Measurements from ENCODE around the gene SIK3. TPM values are rescaled to one million over a fixed set of nuclear protein-coding genes. Genes with fewer than 3 reads are reported as not detected.

Gene SIK3
- total and polyA plus RNA-seq, 3 experiments from 2014 or later = 33.9 to 48.7 (median 42.8) TPM

DNA sequence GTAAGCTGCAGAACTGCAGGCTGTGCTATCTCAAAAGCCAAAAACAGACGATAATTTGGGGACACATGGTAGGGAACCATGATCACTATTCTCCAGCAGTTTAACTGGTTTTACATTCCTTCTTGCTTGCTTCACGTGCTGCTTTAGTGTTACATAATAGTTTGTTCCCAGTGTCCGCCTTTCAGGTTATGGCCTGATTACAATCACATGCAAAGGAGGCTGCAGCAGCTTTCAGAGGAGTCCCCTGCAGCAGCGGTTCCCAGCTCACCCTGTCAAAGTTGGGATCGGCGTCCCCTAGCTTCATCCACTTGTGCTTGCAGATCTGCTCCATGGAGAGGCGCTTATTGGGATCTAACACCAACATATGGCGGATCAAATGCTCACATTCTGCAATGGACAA is 221.6 kb downstream of the SIK3 start:
- POLR2A ChIA-PET = no interaction called here
- Mint-ChIP-seq H3K4me3 (no peak overlapping the region), H3K9me3 (no peaks in the 10 kb centered on the region), H3K27ac (peak overlapping the region in 6 of 8 donors; percentile 8 to 72 (median 30)), H3K4me1 (peaks cover 9 to 20% (median 13%) of the 10 kb centered on the region in 3 donors), H3K27me3 (peaks cover 0 to 1% of the 10 kb centered on the region in 2 donors), H3K36me3 (peaks cover 4 to 68% (median 19%) of the 10 kb centered on the region in 3 donors)
- CTCF ChIA-PET = interaction anchor here (0.7 to 2.1 kb wide), 2 partner anchors 40 to 229 kb away, joined by 3 to 10 read pairs; no protein-coding TSS in a partner anchor
- Histone ChIP-seq H3K4me3 (ENCODE audit: low read length) (no peak overlapping the region), H3K36me3 (ENCODE audit: insufficient read depth, low read length) (peaks cover 19% of the 10 kb centered on the region), H3K4me1 (ENCODE audit: insufficient read depth, low read length) (no peaks in the 10 kb centered on the region), H3K9me3 (ENCODE audit: low read length) (no peaks in the 10 kb centered on the region), H3K27ac (ENCODE audit: low read depth, low read length) (no peak overlapping the region), H3K27me3 (ENCODE audit: insufficient read depth, low read length, poor library complexity, severe bottlenecking) (no peaks in the 10 kb centered on the region)
- no peak for DNase-seq

DNA sequence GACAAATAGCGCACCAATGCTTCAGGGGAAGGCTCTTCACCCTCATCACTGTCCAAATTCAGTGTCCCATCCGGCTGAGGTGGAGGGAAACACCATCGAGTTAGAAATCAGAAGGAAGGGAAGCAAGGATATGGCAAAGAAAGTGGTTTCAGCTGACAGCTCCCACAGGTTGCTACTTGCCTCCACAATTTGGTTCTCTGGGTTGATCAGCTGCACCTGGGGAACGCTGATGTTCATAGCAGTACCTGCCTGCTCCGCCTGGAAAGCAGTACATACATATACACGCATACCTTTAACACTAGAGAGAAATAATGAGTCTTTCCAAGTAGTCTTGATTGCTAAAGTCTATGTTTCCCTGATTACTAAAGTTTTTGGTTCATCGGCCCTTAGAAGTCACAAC is 223.0 kb downstream of the SIK3 start:
- H3K4me3 Mint-ChIP-seq = no peak overlapping the region
- H3K4me1 ChIP-seq (ENCODE audit: insufficient read depth, low read length) = no peaks in the 10 kb centered on the region
- H3K27ac ChIP-seq (ENCODE audit: low read depth, low read length) = no peak overlapping the region
- H3K4me3 ChIP-seq (ENCODE audit: low read length) = no peak overlapping the region
- peak overlapping the region in 5 of 8 donors; percentile 21 to 68 (median 43) for H3K27ac Mint-ChIP-seq
- H3K27me3 Mint-ChIP-seq = peaks cover 0 to 1% of the 10 kb centered on the region in 2 donors
- ChIA-PET POLR2A (interaction anchor here (1.0 kb wide), 1 partner anchor 231 kb away, joined by 5 read pairs; no protein-coding TSS in a partner anchor), CTCF (no interaction called here)
- H3K4me1 Mint-ChIP-seq = peaks cover 7 to 15% (median 9%) of the 10 kb centered on the region in 3 donors
- peaks cover 8 to 75% (median 31%) of the 10 kb centered on the region in 3 donors for H3K36me3 Mint-ChIP-seq
- H3K9me3 ChIP-seq (ENCODE audit: low read length) = no peaks in the 10 kb centered on the region
- no peaks in the 10 kb centered on the region for H3K9me3 Mint-ChIP-seq
- H3K36me3 ChIP-seq (ENCODE audit: insufficient read depth, low read length) = peaks cover 27% of the 10 kb centered on the region
- DNase-seq = no peak
- no peaks in the 10 kb centered on the region for H3K27me3 ChIP-seq (ENCODE audit: insufficient read depth, low read length, poor library complexity, severe bottlenecking)

DNA sequence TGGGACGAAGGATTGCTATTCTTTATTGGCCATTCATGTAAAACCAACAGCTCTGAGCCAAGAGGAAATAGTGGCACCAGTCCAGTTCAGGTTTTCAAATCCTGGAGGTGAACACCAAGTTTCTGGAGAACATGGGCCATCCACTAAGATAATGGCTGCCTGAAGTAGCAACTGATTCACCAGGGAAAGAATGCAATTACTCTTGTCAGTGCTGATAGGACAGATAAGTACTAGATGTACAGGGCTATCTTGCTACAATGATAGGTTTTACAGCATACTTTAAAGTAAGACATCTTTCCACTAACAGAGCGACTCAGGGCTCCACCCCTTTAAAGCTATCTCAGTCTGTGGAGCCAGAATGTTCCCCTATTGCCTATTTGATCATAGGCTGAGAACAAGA is 224.0 kb downstream of the SIK3 start:
- Mint-ChIP-seq H3K27ac (peak overlapping the region in 4 of 8 donors; percentile 51 to 66 (median 57)), H3K36me3 (peaks cover 8 to 83% (median 35%) of the 10 kb centered on the region in 3 donors), H3K27me3 (peaks cover 0 to 1% of the 10 kb centered on the region in 2 donors), H3K4me1 (peaks cover 4 to 8% (median 4%) of the 10 kb centered on the region in 3 donors), H3K4me3 (no peak overlapping the region), H3K9me3 (no peaks in the 10 kb centered on the region)
- ChIA-PET POLR2A (interaction anchor here (1.0 kb wide), 1 partner anchor 232 kb away, joined by 5 read pairs; no protein-coding TSS in a partner anchor), CTCF (interaction anchor here (1.0 to 1.4 kb wide), 2 partner anchors 38 to 83 kb away, joined by 3 to 5 read pairs; partner anchors contain the start of gene APOA5)
- H3K27me3 ChIP-seq (ENCODE audit: insufficient read depth, low read length, poor library complexity, severe bottlenecking) = no peaks in the 10 kb centered on the region
- H3K4me1 ChIP-seq (ENCODE audit: insufficient read depth, low read length) = no peaks in the 10 kb centered on the region
- no peaks in the 10 kb centered on the region for H3K9me3 ChIP-seq (ENCODE audit: low read length)
- DNase-seq = no peak
- H3K4me3 ChIP-seq (ENCODE audit: low read length) = no peak overlapping the region
- no peak overlapping the region for H3K27ac ChIP-seq (ENCODE audit: low read depth, low read length)
- peaks cover 35% of the 10 kb centered on the region for H3K36me3 ChIP-seq (ENCODE audit: insufficient read depth, low read length)

DNA sequence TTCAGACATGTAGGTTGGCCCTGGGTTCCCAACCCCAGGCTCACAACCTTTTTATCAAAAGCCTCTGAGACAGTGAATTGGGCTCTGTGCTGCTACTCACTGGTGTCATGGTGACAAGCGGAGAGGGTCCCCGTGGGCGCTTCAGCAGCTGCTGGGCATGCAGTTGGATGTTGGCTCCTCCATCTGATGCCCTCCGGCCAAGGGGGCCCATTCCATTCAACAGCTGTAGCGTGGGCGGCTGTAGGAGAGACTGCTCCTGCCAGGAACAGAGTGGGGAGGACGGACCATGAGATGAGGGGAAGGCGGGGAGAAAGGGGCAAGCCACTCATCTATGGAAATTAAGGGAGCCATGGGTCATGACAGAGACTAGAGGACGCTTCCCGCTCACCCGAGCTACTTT is 224.8 kb downstream of the SIK3 start:
- DNase-seq = no peak
- Mint-ChIP-seq H3K4me1 (peaks cover 0 to 8% (median 4%) of the 10 kb centered on the region in 3 donors), H3K27ac (peak overlapping the region in 1 of 8 donors; percentile 57), H3K9me3 (no peaks in the 10 kb centered on the region), H3K36me3 (peaks cover 8 to 88% (median 37%) of the 10 kb centered on the region in 3 donors), H3K27me3 (peaks cover 0 to 1% of the 10 kb centered on the region in 2 donors), H3K4me3 (no peak overlapping the region)
- Histone ChIP-seq H3K36me3 (ENCODE audit: insufficient read depth, low read length) (peaks cover 44% of the 10 kb centered on the region), H3K27me3 (ENCODE audit: insufficient read depth, low read length, poor library complexity, severe bottlenecking) (no peaks in the 10 kb centered on the region), H3K9me3 (ENCODE audit: low read length) (no peaks in the 10 kb centered on the region), H3K4me1 (ENCODE audit: insufficient read depth, low read length) (no peaks in the 10 kb centered on the region), H3K4me3 (ENCODE audit: low read length) (no peak overlapping the region), H3K27ac (ENCODE audit: low read depth, low read length) (no peak overlapping the region)
- CTCF ChIA-PET = interaction anchor here (1.1 to 1.4 kb wide), 2 partner anchors 19 to 37 kb away, joined by 3 to 5 read pairs; no protein-coding TSS in a partner anchor
- POLR2A ChIA-PET = no interaction called here

DNA sequence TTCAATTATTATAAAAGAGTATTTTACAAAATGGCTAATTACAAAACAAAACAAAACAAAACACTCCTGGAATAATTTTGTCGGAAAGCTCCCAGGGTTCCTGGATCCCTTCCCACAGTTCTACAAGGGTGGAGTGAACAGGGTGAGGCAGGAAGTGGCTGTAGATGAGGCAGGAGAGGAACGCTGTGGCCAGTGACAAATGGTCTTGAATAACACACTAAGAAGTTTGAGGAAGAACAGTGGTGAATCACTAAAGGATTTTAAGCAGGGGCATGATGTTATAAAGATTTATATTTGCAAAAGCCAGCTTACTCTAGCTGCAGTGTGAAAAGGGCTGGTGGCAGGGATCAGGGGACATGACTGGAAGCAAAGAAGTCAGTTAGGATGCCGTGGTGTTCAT is 227.0 kb downstream of the SIK3 start:
- no peak for DNase-seq
- peak overlapping the region in 6 of 8 donors; percentile 9 to 74 (median 23) for H3K27ac Mint-ChIP-seq
- Histone ChIP-seq H3K4me1 (ENCODE audit: insufficient read depth, low read length) (no peaks in the 10 kb centered on the region), H3K27me3 (ENCODE audit: insufficient read depth, low read length, poor library complexity, severe bottlenecking) (no peaks in the 10 kb centered on the region), H3K36me3 (ENCODE audit: insufficient read depth, low read length) (peaks cover 61% of the 10 kb centered on the region), H3K9me3 (ENCODE audit: low read length) (no peaks in the 10 kb centered on the region), H3K27ac (ENCODE audit: low read depth, low read length) (no peak overlapping the region), H3K4me3 (ENCODE audit: low read length) (no peak overlapping the region)
- no peak overlapping the region for H3K4me3 Mint-ChIP-seq
- ChIA-PET CTCF (no interaction called here), POLR2A (no interaction called here)
- H3K4me1 Mint-ChIP-seq = peaks cover 0 to 4% (median 4%) of the 10 kb centered on the region in 3 donors
- no peaks in the 10 kb centered on the region for H3K9me3 Mint-ChIP-seq
- H3K27me3 Mint-ChIP-seq = peaks cover 0 to 1% of the 10 kb centered on the region in 2 donors
- peaks cover 8 to 96% (median 50%) of the 10 kb centered on the region in 3 donors for H3K36me3 Mint-ChIP-seq

DNA sequence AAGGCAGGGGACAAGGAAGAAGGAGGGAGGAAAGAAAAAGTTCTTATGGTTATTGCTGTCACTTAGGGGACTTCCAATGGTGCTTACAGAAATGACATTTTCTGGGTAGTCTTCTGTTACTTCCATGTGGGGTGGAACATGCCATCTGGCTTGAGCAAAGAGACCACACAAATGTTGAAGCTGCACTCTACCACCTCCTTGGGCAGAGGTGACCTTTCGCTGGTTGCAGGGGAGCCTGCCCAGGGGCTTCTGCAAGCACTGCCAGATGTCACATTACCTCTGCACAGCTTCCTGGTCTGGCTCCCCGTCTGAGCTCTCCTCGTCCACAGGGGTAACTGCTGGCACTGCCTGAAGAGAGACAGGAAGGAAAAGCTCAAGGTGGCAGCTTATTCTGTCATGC is 228.2 kb downstream of the SIK3 start:
- peak overlapping the region in 3 of 8 donors; percentile 58 to 80 (median 64) for H3K27ac Mint-ChIP-seq
- H3K9me3 ChIP-seq (ENCODE audit: low read length) = no peaks in the 10 kb centered on the region
- H3K27me3 ChIP-seq (ENCODE audit: insufficient read depth, low read length, poor library complexity, severe bottlenecking) = no peaks in the 10 kb centered on the region
- no peak overlapping the region for H3K27ac ChIP-seq (ENCODE audit: low read depth, low read length)
- H3K27me3 Mint-ChIP-seq = no peaks in the 10 kb centered on the region
- peaks cover 8 to 97% (median 51%) of the 10 kb centered on the region in 3 donors for H3K36me3 Mint-ChIP-seq
- H3K9me3 Mint-ChIP-seq = no peaks in the 10 kb centered on the region
- H3K4me3 ChIP-seq (ENCODE audit: low read length) = no peak overlapping the region
- no peaks in the 10 kb centered on the region for H3K4me1 ChIP-seq (ENCODE audit: insufficient read depth, low read length)
- DNase-seq = no peak
- CTCF ChIA-PET = interaction anchor here (0.9 to 2.1 kb wide), 3 partner anchors 10 to 236 kb away, joined by 3 to 7 read pairs (median 5); no protein-coding TSS in a partner anchor
- H3K4me3 Mint-ChIP-seq = no peak overlapping the region
- peaks cover 0 to 4% (median 4%) of the 10 kb centered on the region in 3 donors for H3K4me1 Mint-ChIP-seq
- peaks cover 65% of the 10 kb centered on the region for H3K36me3 ChIP-seq (ENCODE audit: insufficient read depth, low read length)
- POLR2A ChIA-PET = no interaction called here

DNA sequence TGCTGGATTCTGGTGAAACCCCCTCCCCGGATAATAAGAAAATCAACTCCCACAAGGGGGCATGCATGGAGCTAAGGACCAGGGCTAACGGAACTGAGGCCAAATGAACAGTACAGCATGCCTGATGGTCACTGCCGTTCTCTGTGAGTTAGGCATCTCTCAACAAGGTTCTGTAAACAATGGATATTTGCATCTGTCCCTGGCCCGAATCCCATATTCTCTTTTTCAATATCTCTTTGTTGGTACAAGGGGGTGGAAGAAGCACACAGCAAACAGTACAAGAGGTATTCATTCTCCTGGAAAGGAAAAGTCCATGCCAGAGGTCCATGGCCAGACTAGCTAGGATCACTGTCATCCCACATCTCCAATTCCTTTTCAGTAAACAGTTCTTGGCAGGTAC is 228.6 kb downstream of the SIK3 start:
- Histone ChIP-seq H3K9me3 (ENCODE audit: low read length) (no peaks in the 10 kb centered on the region), H3K27me3 (ENCODE audit: insufficient read depth, low read length, poor library complexity, severe bottlenecking) (no peaks in the 10 kb centered on the region), H3K4me3 (ENCODE audit: low read length) (no peak overlapping the region), H3K36me3 (ENCODE audit: insufficient read depth, low read length) (peaks cover 64% of the 10 kb centered on the region), H3K27ac (ENCODE audit: low read depth, low read length) (no peak overlapping the region), H3K4me1 (ENCODE audit: insufficient read depth, low read length) (no peaks in the 10 kb centered on the region)
- CTCF ChIA-PET = interaction anchor here (0.9 to 2.1 kb wide), 3 partner anchors 11 to 236 kb away, joined by 3 to 7 read pairs (median 5); no protein-coding TSS in a partner anchor
- no peak for DNase-seq
- H3K27me3 Mint-ChIP-seq = no peaks in the 10 kb centered on the region
- H3K9me3 Mint-ChIP-seq = no peaks in the 10 kb centered on the region
- H3K4me1 Mint-ChIP-seq = peaks cover 0 to 4% (median 4%) of the 10 kb centered on the region in 3 donors
- H3K4me3 Mint-ChIP-seq = no peak overlapping the region
- H3K36me3 Mint-ChIP-seq = peaks cover 8 to 97% (median 51%) of the 10 kb centered on the region in 3 donors
- POLR2A ChIA-PET = no interaction called here
- H3K27ac Mint-ChIP-seq = peak overlapping the region in 4 of 8 donors; percentile 22 to 80 (median 61)

DNA sequence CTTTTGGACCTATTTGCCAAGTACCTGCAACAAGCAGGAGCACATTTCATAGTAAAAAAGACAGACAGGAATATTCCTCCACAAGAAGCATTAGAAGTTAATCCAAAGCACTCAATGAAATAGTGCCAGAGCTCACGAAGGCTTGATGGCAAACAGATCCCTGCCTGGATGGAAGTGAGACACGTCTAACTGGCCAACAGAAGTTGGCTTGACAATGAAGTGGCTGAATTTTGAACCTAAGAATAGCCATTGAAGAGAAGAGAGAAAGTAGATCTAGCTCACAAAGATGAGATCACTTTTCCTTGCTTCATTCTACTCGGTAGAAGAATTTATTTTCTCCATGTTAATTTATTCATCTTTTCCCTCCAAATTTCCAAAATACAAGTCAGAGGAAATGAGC is 230.2 kb downstream of the SIK3 start:
- Histone ChIP-seq H3K36me3 (ENCODE audit: insufficient read depth, low read length) (peaks cover 69% of the 10 kb centered on the region), H3K9me3 (ENCODE audit: low read length) (no peaks in the 10 kb centered on the region), H3K4me1 (ENCODE audit: insufficient read depth, low read length) (no peaks in the 10 kb centered on the region), H3K27ac (ENCODE audit: low read depth, low read length) (no peak overlapping the region), H3K27me3 (ENCODE audit: insufficient read depth, low read length, poor library complexity, severe bottlenecking) (no peaks in the 10 kb centered on the region), H3K4me3 (ENCODE audit: low read length) (no peak overlapping the region)
- DNase-seq = no peak
- peak overlapping the region in 3 of 8 donors; percentile 38 to 54 (median 47) for H3K27ac Mint-ChIP-seq
- CTCF ChIA-PET = interaction anchor here (1.1 to 1.5 kb wide), 3 partner anchors 12 to 32 kb away, joined by 3 to 7 read pairs (median 5); no protein-coding TSS in a partner anchor
- H3K36me3 Mint-ChIP-seq = peaks cover 13 to 97% (median 52%) of the 10 kb centered on the region in 3 donors
- no peaks in the 10 kb centered on the region for H3K9me3 Mint-ChIP-seq
- H3K4me1 Mint-ChIP-seq = peaks cover 0 to 4% (median 4%) of the 10 kb centered on the region in 3 donors
- POLR2A ChIA-PET = no interaction called here
- no peaks in the 10 kb centered on the region for H3K27me3 Mint-ChIP-seq
- no peak overlapping the region for H3K4me3 Mint-ChIP-seq

Data from CD8-positive, alpha-beta memory T cell (primary cell).